ENCODE results near the gene CGB8. TPM values are rescaled to one million over a fixed set of nuclear protein-coding genes. Genes with fewer than 3 reads are reported as not detected.

The CGB8 gene
- total and polyA plus RNA-seq, 4 donors: not detected

GRCh38 chr19:49014123-49014869, 34.6 kb downstream of the CGB8 start:
- no peak overlapping the region for H3K27ac ChIP-seq (ENCODE audit: low read depth in 1 of 2, low read length in 1 of 2)
- H3K36me3 ChIP-seq (ENCODE audit: control insufficient read depth in 4 of 4, insufficient read depth in 4 of 4, low read length in 4 of 4): peaks cover 12 to 58% (median 18%) of the 10 kb centered on the region in 4 donors
- H3K4me1 ChIP-seq (ENCODE audit: control insufficient read depth in 5 of 5, insufficient read depth in 5 of 5, low read length in 5 of 5): peaks cover 0 to 19% (median 4%) of the 10 kb centered on the region in 5 donors
- no peak for TF ChIP-seq CTCF (IDR thresholded peaks at IDR 0.05; ENCODE audit: control extremely low read depth, extremely low read depth)
- peaks cover 0 to 10% (median 3%) of the 10 kb centered on the region in 3 donors for H3K27me3 ChIP-seq (ENCODE audit: control insufficient read depth in 3 of 3, insufficient read depth in 3 of 3, low read length in 2 of 3)
- ATAC-seq (ENCODE audit: insufficient read depth, low FRiP score) (no peak), DNase-seq (no peak)
- 95% methylated on average over 32 of the region's 32 CpGs for WGBS, 2 donors
- no peak overlapping the region for H3K4me3 ChIP-seq
- H3K9me3 ChIP-seq (ENCODE audit: control insufficient read depth in 4 of 4, insufficient read depth in 3 of 4, low read length in 3 of 4): no peaks in the 10 kb centered on the region
- H3K9ac ChIP-seq (ENCODE audit: insufficient read depth in 1 of 2, low read length in 2 of 2): no peak overlapping the region

- peaks cover 12 to 71% (median 22%) of the 10 kb centered on the region in 4 donors for H3K36me3 ChIP-seq (ENCODE audit: control insufficient read depth in 4 of 4, insufficient read depth in 4 of 4, low read length in 4 of 4)
- no peak overlapping the region for H3K4me3 ChIP-seq
- no peak overlapping the region for H3K9ac ChIP-seq (ENCODE audit: insufficient read depth in 1 of 2, low read length in 2 of 2)
- H3K27me3 ChIP-seq (ENCODE audit: control insufficient read depth in 3 of 3, insufficient read depth in 3 of 3, low read length in 2 of 3): no peaks in the 10 kb centered on the region
- no peaks in the 10 kb centered on the region for H3K4me1 ChIP-seq (ENCODE audit: control insufficient read depth in 5 of 5, insufficient read depth in 5 of 5, low read length in 5 of 5)
- 81 to 90% methylated on average over 17 of the region's 17 CpGs for WGBS, 2 donors
- ATAC-seq (ENCODE audit: insufficient read depth, low FRiP score): no peak
- H3K27ac ChIP-seq (ENCODE audit: low read depth in 1 of 2, low read length in 1 of 2): no peak overlapping the region
- TF ChIP-seq CTCF (IDR thresholded peaks at IDR 0.05; ENCODE audit: control extremely low read depth, extremely low read depth): no peak
- DNase-seq: no peak
- H3K9me3 ChIP-seq (ENCODE audit: control insufficient read depth in 4 of 4, insufficient read depth in 3 of 4, low read length in 3 of 4): no peaks in the 10 kb centered on the region
Observed at GRCh38 chr19:49011194-49011593, 37.7 kb downstream of the CGB8 start.

GRCh38 chr19:49010453-49010852, 38.5 kb downstream of the CGB8 start:
- H3K9me3 ChIP-seq (ENCODE audit: control insufficient read depth in 4 of 4, insufficient read depth in 3 of 4, low read length in 3 of 4): no peaks in the 10 kb centered on the region
- DNase-seq (no peak), ATAC-seq (ENCODE audit: insufficient read depth, low FRiP score) (no peak)
- H3K27ac ChIP-seq (ENCODE audit: low read depth in 1 of 2, low read length in 1 of 2): no peak overlapping the region
- peaks cover 12 to 69% (median 21%) of the 10 kb centered on the region in 4 donors for H3K36me3 ChIP-seq (ENCODE audit: control insufficient read depth in 4 of 4, insufficient read depth in 4 of 4, low read length in 4 of 4)
- 91 to 93% methylated on average over 18 of the region's 18 CpGs for WGBS, 2 donors
- no peaks in the 10 kb centered on the region for H3K27me3 ChIP-seq (ENCODE audit: control insufficient read depth in 3 of 3, insufficient read depth in 3 of 3, low read length in 2 of 3)
- no peak overlapping the region for H3K9ac ChIP-seq (ENCODE audit: insufficient read depth in 1 of 2, low read length in 2 of 2)
- no peak for TF ChIP-seq CTCF (IDR thresholded peaks at IDR 0.05; ENCODE audit: control extremely low read depth, extremely low read depth)
- H3K4me3 ChIP-seq: no peak overlapping the region
- no peaks in the 10 kb centered on the region for H3K4me1 ChIP-seq (ENCODE audit: control insufficient read depth in 5 of 5, insufficient read depth in 5 of 5, low read length in 5 of 5)
